ENCODE data around the gene SPA17.
A peak's percentile ranks its signal among the peaks of the same experiment; 100 is the strongest.

The SPA17 gene

GRCh38 chr11:124736736-124737135 lies 63.0 kb downstream of the SPA17 start:
- TF ChIP-seq, protein P1, sequence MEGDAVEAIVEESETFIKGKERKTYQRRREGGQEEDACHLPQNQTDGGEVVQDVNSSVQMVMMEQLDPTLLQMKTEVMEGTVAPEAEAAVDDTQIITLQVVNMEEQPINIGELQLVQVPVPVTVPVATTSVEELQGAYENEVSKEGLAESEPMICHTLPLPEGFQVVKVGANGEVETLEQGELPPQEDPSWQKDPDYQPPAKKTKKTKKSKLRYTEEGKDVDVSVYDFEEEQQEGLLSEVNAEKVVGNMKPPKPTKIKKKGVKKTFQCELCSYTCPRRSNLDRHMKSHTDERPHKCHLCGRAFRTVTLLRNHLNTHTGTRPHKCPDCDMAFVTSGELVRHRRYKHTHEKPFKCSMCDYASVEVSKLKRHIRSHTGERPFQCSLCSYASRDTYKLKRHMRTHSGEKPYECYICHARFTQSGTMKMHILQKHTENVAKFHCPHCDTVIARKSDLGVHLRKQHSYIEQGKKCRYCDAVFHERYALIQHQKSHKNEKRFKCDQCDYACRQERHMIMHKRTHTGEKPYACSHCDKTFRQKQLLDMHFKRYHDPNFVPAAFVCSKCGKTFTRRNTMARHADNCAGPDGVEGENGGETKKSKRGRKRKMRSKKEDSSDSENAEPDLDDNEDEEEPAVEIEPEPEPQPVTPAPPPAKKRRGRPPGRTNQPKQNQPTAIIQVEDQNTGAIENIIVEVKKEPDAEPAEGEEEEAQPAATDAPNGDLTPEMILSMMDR (IDR thresholded peaks at IDR 0.05; ENCODE audit: low read depth, low read length, missing control alignments): no peak
- in situ Hi-C loops (cut with HindIII; ENCODE audit: low sequenced_read_pairs): loop anchor here (5.0 kb wide), 2 partner anchors 39 to 74 kb away; no protein-coding TSS in a partner anchor
- DNase-seq (ENCODE audit: low read depth): no peak
- no peak overlapping the region for H3K4me3 ChIP-seq (ENCODE audit: low read depth, low read length)

GRCh38 chr11:124737638-124738305 lies 64.1 kb downstream of the SPA17 start:
- no peak for DNase-seq (ENCODE audit: low read depth)
- TF ChIP-seq, protein P1 (IDR thresholded peaks at IDR 0.05; ENCODE audit: low read depth, low read length, missing control alignments): no peak
- H3K4me3 ChIP-seq (ENCODE audit: low read depth, low read length): no peak overlapping the region
- in situ Hi-C loops (cut with HindIII; ENCODE audit: low sequenced_read_pairs): loop anchor here (5.0 kb wide), 2 partner anchors 40 to 75 kb away; no protein-coding TSS in a partner anchor

DNA sequence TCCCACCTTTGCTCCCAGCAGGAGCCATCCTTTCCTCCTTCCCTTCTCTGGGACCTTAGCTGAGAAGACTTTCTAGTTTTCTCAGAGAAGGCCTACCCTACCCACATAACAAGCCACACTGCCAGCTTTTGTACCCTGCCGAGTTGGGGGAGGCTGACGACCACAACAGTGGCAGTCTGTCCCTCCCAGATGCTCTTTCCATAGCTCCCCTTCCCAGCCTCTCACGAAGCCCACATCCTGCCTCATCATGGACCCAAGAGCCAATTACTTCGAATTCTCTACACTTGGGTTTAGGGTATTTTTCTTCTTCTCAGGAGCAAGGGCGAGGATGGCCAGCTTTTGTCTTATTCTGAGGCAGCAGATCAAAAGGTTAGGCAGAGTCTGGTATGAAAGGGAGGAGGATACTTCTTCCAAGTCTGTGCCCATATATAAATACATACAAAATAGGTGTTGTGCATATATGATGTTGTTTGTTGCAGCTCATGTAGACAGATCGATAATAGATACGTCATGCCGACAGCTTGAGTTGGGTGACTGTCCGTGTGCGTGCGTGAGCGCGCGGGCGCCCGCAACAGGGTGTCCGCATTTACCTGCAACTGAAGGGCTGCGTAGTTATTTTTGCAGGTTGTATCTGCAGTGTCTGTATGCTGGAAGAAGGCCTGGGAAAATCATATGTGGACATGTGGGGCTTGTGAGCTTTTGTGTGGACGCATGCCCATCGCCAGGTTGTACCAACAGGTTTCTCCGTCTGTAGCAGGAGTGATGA lies 65.2 kb downstream of the SPA17 start:
- TF ChIP-seq, protein P1 (IDR thresholded peaks at IDR 0.05; ENCODE audit: low read depth, low read length, missing control alignments): no peak
- peak overlapping the region; percentile 49 for H3K4me3 ChIP-seq (ENCODE audit: low read depth, low read length)
- no peak for DNase-seq (ENCODE audit: low read depth)
- in situ Hi-C loops (cut with HindIII; ENCODE audit: low sequenced_read_pairs): loop anchor here (5.0 kb wide), 2 partner anchors 42 to 77 kb away; no protein-coding TSS in a partner anchor

GRCh38 chr11:124739479-124740276 lies 66.0 kb downstream of the SPA17 start, which contains the start of gene NRGN:
Gene NRGN (plus strand): TSS chr11:124739942. CDS start chr11:124740085, 143 bp downstream.
- peak; percentile 60 for DNase-seq (ENCODE audit: low read depth)
- TF ChIP-seq, protein P1 (IDR thresholded peaks at IDR 0.05; ENCODE audit: low read depth, low read length, missing control alignments): no peak
- peak within 1 kb of the TSS; percentile 49 for H3K4me3 ChIP-seq (ENCODE audit: low read depth, low read length)
- in situ Hi-C loops (cut with HindIII; ENCODE audit: low sequenced_read_pairs): loop anchor here (5.0 kb wide), 2 partner anchors 42 to 77 kb away; no protein-coding TSS in a partner anchor

DNA sequence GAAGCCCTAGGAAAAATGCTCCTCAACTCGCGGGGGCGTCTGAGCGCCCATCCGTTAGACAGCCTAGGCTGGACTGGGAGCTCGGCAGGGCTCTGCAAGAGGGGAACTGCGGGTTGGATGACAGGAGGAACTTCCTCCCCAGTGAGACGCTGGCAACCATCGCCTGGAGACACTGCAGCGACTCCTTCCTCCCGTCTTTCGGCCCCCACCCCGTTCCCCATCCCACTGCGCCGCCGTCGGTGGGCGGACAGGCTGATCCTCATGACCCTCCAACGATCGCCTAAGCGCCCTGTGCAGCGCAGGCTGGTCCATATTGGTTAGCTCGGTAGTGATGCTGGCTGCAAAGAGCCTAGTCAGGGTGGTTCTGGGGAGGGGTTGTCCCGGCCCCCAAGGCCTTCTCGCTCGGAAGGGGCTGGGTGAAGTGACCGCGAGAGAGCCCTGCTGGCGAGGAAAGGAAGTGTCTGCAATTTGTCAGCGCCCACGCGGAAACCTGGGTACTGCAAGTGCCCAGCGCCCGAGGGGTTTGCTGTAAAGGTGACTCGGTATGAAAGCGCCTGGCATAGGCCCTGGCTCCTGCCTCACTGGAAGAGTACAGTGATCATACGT lies 66.7 kb downstream of the SPA17 start:
- TF ChIP-seq, protein P1 (IDR thresholded peaks at IDR 0.05; ENCODE audit: low read depth, low read length, missing control alignments): peak; percentile 57
- in situ Hi-C loops (cut with HindIII; ENCODE audit: low sequenced_read_pairs): no loop called here
- DNase-seq (ENCODE audit: low read depth): no peak
- H3K4me3 ChIP-seq (ENCODE audit: low read depth, low read length): peak overlapping the region; percentile 49
